Measurements from ENCODE around the gene RIC1.
"Not testable (repeated sequence)": the region's sequence is repeated elsewhere in the genome, so short reads cannot be mapped to it uniquely, and the experiment has no call there.

RIC1 gene

DNA sequence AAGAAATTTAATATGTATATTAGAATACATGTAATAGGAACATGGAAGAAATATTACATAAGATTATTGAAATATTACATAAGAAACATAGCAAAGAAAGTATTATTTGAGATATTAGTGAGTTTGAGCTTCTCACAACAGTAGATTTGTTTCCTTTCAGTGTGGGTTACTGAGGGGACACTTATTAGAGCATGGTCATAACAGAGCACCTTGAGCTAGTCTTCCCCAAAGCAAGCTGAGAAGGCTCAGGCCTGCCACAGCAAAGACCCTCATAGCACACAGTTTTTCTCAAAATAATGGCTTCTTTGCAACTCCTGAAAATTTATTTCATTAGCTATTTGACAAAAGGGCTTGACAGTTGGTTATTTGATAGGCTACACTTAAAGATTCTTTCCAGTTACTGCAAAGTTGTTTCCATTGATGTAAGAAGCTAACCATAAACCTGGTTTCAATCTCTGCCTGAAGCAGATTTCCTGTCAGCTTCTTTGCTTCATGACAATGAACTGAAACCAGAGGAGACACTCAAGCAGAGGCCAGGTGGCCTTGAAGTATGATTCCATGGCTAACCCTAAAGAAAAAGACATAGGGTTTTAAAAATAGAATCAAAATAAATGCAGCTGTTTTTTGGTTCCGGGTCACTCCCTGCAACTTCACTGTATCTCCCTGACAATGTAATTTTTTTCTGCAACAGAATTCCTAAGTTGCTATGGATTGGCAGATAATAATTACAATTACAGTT lies 135.4 kb downstream of the RIC1 start:
- no CpG with 5 or more reads among the region's 1 CpG for WGBS (ENCODE audit: insufficient coverage)
- Histone ChIP-seq H3K36me3 (ENCODE audit: control insufficient read depth in 4 of 4, insufficient read depth in 4 of 4, low read length in 3 of 4) (peaks cover 15 to 66% (median 46%) of the 10 kb centered on the region in 4 experiments), H3K9me3 (ENCODE audit: control extremely low read depth in 1 of 5, control insufficient read depth in 4 of 5, insufficient read depth in 2 of 5, low read depth in 1 of 5, low read length in 4 of 5) (no peaks in the 10 kb centered on the region), H3K27ac (ENCODE audit: insufficient read depth in 1 of 2, low read depth in 1 of 2, low read length in 2 of 2, poor library complexity in 1 of 2, severe bottlenecking in 2 of 2) (no peak overlapping the region), H3K27me3 (replicated peaks in 2 of 5; ENCODE audit: control insufficient read depth in 4 of 5, insufficient read depth in 5 of 5, low read length in 4 of 5) (no peaks in the 10 kb centered on the region), H3K4me1 (ENCODE audit: control extremely low read depth in 1 of 4, control insufficient read depth in 4 of 4, insufficient read depth in 4 of 4, low read length in 3 of 4) (no peaks in the 10 kb centered on the region), H3K4me3 (ENCODE audit: control insufficient read depth in 1 of 7, extremely low read depth in 1 of 7, insufficient read depth in 4 of 7, low read depth in 2 of 7, low read length in 6 of 7) (no peak overlapping the region)
- ChIA-PET CTCF (interaction anchor here (0.6 to 2.3 kb wide), 3 partner anchors 10 to 314 kb away, joined by 3 to 13 read pairs (median 3); partner anchors contain the start of gene CD274), POLR2A (interaction anchor here (0.7 kb wide), 1 partner anchor 136 kb away, joined by 3 read pairs; no protein-coding TSS in a partner anchor)
- no peak for DNase-seq

DNA sequence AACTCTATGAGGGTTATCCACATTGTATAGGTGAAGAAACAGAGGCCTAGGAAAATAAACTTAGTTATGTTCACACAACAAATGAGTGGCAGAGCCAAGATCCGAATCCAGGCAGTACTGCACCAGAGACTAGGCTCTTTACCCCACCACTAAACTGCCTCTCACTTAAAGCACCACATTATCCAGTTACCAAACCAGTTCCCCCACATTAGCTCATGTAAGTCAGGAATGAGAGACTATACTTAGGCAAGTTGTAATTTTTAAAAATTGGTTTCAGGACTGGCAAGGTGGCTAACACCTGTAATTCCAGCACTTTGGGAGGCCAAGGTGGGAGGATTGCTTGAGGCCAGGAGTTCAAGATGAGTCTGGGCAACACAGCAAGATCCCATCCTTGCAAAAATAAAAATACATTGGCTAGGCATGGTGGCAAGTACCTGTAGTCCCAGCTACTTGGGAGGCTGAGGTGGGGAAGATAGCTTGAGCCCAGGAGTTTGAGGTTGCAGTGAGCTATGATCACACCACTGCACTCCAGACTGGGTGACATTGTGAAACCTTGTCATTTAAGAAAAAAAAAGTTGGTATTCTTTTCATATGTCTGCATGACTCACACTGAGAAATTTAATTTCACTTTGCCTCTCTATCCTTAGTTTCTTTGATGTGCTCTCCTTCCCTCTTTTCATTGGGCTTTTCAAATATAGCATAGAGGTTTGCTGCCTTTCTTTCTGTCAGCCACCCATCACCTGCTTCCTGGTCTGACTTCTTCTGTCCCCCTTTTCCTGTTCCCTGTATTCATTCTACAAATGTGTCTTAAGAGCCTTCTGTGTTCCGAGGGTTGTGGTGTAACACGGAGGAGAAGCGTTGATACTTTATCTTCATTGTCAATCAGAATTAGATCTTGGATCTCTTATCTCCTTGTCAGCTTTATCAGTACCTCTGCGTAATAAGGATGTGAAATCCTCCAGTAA lies 139.3 kb downstream of the RIC1 start:
- peaks cover 15 to 81% (median 55%) of the 10 kb centered on the region in 4 experiments for H3K36me3 ChIP-seq (ENCODE audit: control insufficient read depth in 4 of 4, insufficient read depth in 4 of 4, low read length in 3 of 4)
- DNase-seq, result no peak

DNA sequence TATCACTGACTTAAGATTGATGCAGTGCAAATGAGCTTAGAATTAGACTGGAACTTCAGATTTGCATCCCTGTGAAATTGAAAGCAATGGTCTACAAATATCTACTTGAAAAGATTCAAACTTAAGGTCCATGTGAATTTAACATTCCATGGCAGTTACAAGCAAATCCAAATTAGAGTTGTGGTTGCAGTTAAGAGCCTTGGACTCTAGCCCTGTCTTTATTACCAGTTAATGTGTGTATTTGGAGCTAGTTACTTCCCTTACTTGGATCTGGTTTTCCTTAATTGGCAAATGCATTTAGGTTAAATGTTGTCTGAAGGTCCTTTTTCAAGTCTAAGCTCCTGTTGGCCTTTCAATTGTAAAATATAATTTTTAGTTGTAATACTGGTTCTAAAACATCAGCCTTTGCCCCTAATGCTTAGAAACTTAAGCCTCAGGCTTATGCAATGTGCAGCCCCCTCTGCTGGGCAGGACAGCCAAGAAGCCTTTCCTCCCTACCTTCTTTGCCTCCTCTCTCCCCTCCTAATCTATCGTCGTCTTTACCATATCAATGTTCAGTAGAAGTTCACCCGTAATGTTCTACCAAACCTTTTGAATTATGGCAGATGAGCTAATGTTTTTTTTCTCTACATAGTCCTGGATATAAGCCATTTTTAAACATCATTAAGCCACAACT lies 144.6 kb downstream of the RIC1 start:
- no peaks in the 10 kb centered on the region for H3K4me1 ChIP-seq (ENCODE audit: control extremely low read depth in 1 of 4, control insufficient read depth in 4 of 4, insufficient read depth in 4 of 4, low read length in 3 of 4)
- no CpG with 5 or more reads among the region's 3 CpGs for WGBS (ENCODE audit: insufficient coverage)
- peaks cover 20 to 75% (median 54%) of the 10 kb centered on the region in 4 experiments for H3K36me3 ChIP-seq (ENCODE audit: control insufficient read depth in 4 of 4, insufficient read depth in 4 of 4, low read length in 3 of 4)
- DNase-seq, result peak in 2 of 3 donors; percentile 11 to 28
- CTCF ChIA-PET, result interaction anchor here (0.8 to 2.4 kb wide), 13 partner anchors 9 to 191 kb away, joined by 3 to 13 read pairs (median 4); no protein-coding TSS in a partner anchor
- no peaks in the 10 kb centered on the region for H3K27me3 ChIP-seq (replicated peaks in 2 of 5; ENCODE audit: control insufficient read depth in 4 of 5, insufficient read depth in 5 of 5, low read length in 4 of 5)
- POLR2A ChIA-PET, result interaction anchor here (0.6 to 0.7 kb wide), 2 partner anchors 17 to 506 kb away, joined by 3 read pairs; no protein-coding TSS in a partner anchor
- H3K4me3 ChIP-seq (ENCODE audit: control insufficient read depth in 1 of 7, extremely low read depth in 1 of 7, insufficient read depth in 4 of 7, low read depth in 2 of 7, low read length in 6 of 7), result no peak overlapping the region
- no peak overlapping the region for H3K27ac ChIP-seq (ENCODE audit: insufficient read depth in 1 of 2, low read depth in 1 of 2, low read length in 2 of 2, poor library complexity in 1 of 2, severe bottlenecking in 2 of 2)
- peaks cover 0 to 5% (median under 1%) of the 10 kb centered on the region in 5 experiments for H3K9me3 ChIP-seq (ENCODE audit: control extremely low read depth in 1 of 5, control insufficient read depth in 4 of 5, insufficient read depth in 2 of 5, low read depth in 1 of 5, low read length in 4 of 5)

More for the DNA sequence above, 139.3 kb downstream of the RIC1 start:
- ChIA-PET CTCF (interaction anchor here (0.9 to 1.4 kb wide), 2 partner anchors 8 to 19 kb away, joined by 3 read pairs; no protein-coding TSS in a partner anchor), POLR2A (no interaction called here)
- H3K9me3 ChIP-seq (ENCODE audit: control extremely low read depth in 1 of 5, control insufficient read depth in 4 of 5, insufficient read depth in 2 of 5, low read depth in 1 of 5, low read length in 4 of 5), result no peaks in the 10 kb centered on the region
- H3K4me3 ChIP-seq (ENCODE audit: control insufficient read depth in 1 of 7, extremely low read depth in 1 of 7, insufficient read depth in 4 of 7, low read depth in 2 of 7, low read length in 6 of 7), result no peak overlapping the region
- 80% methylated on average over 1 of the region's 5 CpGs for WGBS (ENCODE audit: insufficient coverage)
- H3K4me1 ChIP-seq (ENCODE audit: control extremely low read depth in 1 of 4, control insufficient read depth in 4 of 4, insufficient read depth in 4 of 4, low read length in 3 of 4), result no peaks in the 10 kb centered on the region
- no peak overlapping the region for H3K27ac ChIP-seq (ENCODE audit: insufficient read depth in 1 of 2, low read depth in 1 of 2, low read length in 2 of 2, poor library complexity in 1 of 2, severe bottlenecking in 2 of 2)
- H3K27me3 ChIP-seq (replicated peaks in 2 of 5; ENCODE audit: control insufficient read depth in 4 of 5, insufficient read depth in 5 of 5, low read length in 4 of 5), result no peaks in the 10 kb centered on the region

DNA sequence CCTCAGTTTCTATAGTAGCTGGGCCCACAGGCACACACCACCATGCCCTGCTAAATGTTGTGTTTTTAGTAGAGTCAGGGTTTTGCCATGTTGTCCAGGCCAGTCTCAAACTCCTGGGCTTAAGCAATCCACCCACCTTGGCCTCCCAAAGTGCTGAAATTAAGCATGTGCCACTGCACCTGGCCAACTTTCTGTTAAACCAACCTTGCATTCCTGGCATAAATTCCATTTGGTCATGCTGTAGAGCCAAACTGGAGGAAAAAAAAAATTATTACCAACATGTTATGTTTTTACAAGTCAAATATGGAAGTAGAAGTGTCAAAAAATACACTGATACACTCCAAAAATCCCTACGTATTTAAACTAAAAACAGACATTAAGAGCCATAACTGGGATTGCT lies 149.9 kb downstream of the RIC1 start:
- H3K9me3 ChIP-seq (ENCODE audit: control extremely low read depth in 1 of 5, control insufficient read depth in 4 of 5, insufficient read depth in 2 of 5, low read depth in 1 of 5, low read length in 4 of 5), result peaks cover 9 to 39% (median 24%) of the 10 kb centered on the region in 5 experiments
- DNase-seq, result peak in 2 of 3 donors; percentile 51 to 54
- H3K4me1 ChIP-seq (ENCODE audit: control extremely low read depth in 1 of 4, control insufficient read depth in 4 of 4, insufficient read depth in 4 of 4, low read length in 3 of 4), result no peaks in the 10 kb centered on the region
- H3K27me3 ChIP-seq (replicated peaks in 2 of 5; ENCODE audit: control insufficient read depth in 4 of 5, insufficient read depth in 5 of 5, low read length in 4 of 5), result no peaks in the 10 kb centered on the region
- no peak overlapping the region for H3K27ac ChIP-seq (ENCODE audit: insufficient read depth in 1 of 2, low read depth in 1 of 2, low read length in 2 of 2, poor library complexity in 1 of 2, severe bottlenecking in 2 of 2)
- WGBS (ENCODE audit: insufficient coverage), result no CpG with 5 or more reads among the region's 1 CpG
- CTCF ChIA-PET, result interaction anchor here (0.9 to 1.5 kb wide), 2 partner anchors 9 to 16 kb away, joined by 3 read pairs; no protein-coding TSS in a partner anchor
- peaks cover 40 to 90% (median 54%) of the 10 kb centered on the region in 4 experiments for H3K36me3 ChIP-seq (ENCODE audit: control insufficient read depth in 4 of 4, insufficient read depth in 4 of 4, low read length in 3 of 4)
- peak overlapping the region in 1 of 7 experiments; percentile 41 for H3K4me3 ChIP-seq (ENCODE audit: control insufficient read depth in 1 of 7, extremely low read depth in 1 of 7, insufficient read depth in 4 of 7, low read depth in 2 of 7, low read length in 6 of 7)
- POLR2A ChIA-PET, result no interaction called here

DNA sequence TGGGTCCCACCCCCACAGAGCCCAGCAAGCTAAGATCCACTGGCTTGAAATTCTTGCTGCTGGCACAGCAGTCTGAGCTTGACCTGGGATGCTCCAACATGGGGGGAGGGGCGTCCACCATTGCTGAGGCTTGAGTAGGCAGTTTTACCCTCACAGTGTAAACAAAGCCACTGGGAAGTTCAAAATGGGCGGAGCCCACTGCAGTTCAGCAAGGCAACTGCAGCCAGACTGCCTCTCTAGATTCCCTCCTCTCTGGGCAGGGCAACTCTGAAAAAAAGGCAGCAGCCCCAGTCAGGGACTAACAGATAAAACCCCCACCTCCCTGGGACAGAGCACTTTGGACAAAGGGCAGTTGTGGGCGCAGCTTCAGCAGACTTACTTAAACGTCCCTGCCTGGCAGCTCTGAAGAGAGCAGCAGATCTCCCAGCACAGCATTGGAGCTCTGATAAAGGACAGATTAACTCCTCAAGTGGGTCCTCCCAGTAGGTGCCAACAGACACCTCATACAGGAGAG lies 150.9 kb downstream of the RIC1 start:
- H3K4me1 ChIP-seq (ENCODE audit: control extremely low read depth in 1 of 4, control insufficient read depth in 4 of 4, insufficient read depth in 4 of 4, low read length in 3 of 4); H3K27me3 ChIP-seq (replicated peaks in 2 of 5; ENCODE audit: control insufficient read depth in 4 of 5, insufficient read depth in 5 of 5, low read length in 4 of 5); DNase-seq; H3K27ac ChIP-seq (ENCODE audit: insufficient read depth in 1 of 2, low read depth in 1 of 2, low read length in 2 of 2, poor library complexity in 1 of 2, severe bottlenecking in 2 of 2); POLR2A ChIA-PET; H3K4me3 ChIP-seq (ENCODE audit: control insufficient read depth in 1 of 7, extremely low read depth in 1 of 7, insufficient read depth in 4 of 7, low read depth in 2 of 7, low read length in 6 of 7): not testable (repeated sequence)
- Histone ChIP-seq H3K9me3 (ENCODE audit: control extremely low read depth in 1 of 5, control insufficient read depth in 4 of 5, insufficient read depth in 2 of 5, low read depth in 1 of 5, low read length in 4 of 5) (peaks cover 9 to 39% (median 26%) of the 10 kb centered on the region in 5 experiments), H3K36me3 (ENCODE audit: control insufficient read depth in 4 of 4, insufficient read depth in 4 of 4, low read length in 3 of 4) (peaks cover 41 to 89% (median 56%) of the 10 kb centered on the region in 4 experiments)
- WGBS (ENCODE audit: insufficient coverage), result 100% methylated on average over 3 of the region's 4 CpGs
- CTCF ChIA-PET, result interaction anchor here (0.8 to 1.5 kb wide), 4 partner anchors 9 to 173 kb away, joined by 3 to 4 read pairs (median 3); no protein-coding TSS in a partner anchor

DNA sequence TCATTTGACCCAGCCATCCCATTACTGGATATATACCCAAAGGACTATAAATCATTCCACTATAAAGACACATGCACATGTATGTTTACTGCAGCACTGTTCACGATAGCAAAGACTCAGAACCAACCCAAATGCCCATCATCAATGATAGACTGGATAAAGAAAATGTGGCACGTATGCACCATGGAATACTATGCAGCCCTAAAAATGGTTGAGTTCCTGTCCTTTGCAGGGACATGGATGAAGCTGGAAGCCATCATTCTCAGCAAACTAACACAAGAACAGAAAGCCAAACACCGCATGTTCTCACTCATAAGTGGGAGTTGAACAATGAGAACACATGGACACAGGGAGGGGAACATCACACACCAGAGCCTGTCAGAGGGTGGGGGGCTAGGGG lies 154.5 kb downstream of the RIC1 start:
- H3K36me3 ChIP-seq (ENCODE audit: control insufficient read depth in 4 of 4, insufficient read depth in 4 of 4, low read length in 3 of 4), result peaks cover 52 to 92% (median 60%) of the 10 kb centered on the region in 4 experiments
- POLR2A ChIA-PET; DNase-seq; H3K4me3 ChIP-seq (ENCODE audit: control insufficient read depth in 1 of 7, extremely low read depth in 1 of 7, insufficient read depth in 4 of 7, low read depth in 2 of 7, low read length in 6 of 7); H3K4me1 ChIP-seq (ENCODE audit: control extremely low read depth in 1 of 4, control insufficient read depth in 4 of 4, insufficient read depth in 4 of 4, low read length in 3 of 4); H3K27me3 ChIP-seq (replicated peaks in 2 of 5; ENCODE audit: control insufficient read depth in 4 of 5, insufficient read depth in 5 of 5, low read length in 4 of 5); H3K27ac ChIP-seq (ENCODE audit: insufficient read depth in 1 of 2, low read depth in 1 of 2, low read length in 2 of 2, poor library complexity in 1 of 2, severe bottlenecking in 2 of 2): not testable (repeated sequence)
- CTCF ChIA-PET, result interaction anchor here (1.3 kb wide), 1 partner anchor 9 kb away, joined by 3 read pairs; no protein-coding TSS in a partner anchor
- peaks cover 4 to 35% (median 26%) of the 10 kb centered on the region in 5 experiments for H3K9me3 ChIP-seq (ENCODE audit: control extremely low read depth in 1 of 5, control insufficient read depth in 4 of 5, insufficient read depth in 2 of 5, low read depth in 1 of 5, low read length in 4 of 5)
- WGBS (ENCODE audit: insufficient coverage), result 100% methylated on average over 1 of the region's 3 CpGs
